Kidney epithelial cell (primary cell): ENCODE data around the gene EID2B. TPM values are rescaled to one million over a fixed set of nuclear protein-coding genes. Genes with fewer than 3 reads are reported as not detected.
A peak's percentile ranks its signal among the peaks of the same experiment; 100 is the strongest.

Experiments used
- DNase-seq: peaks from one replicate; pipeline ENCODE4 v3.0.0-alpha.2; 2010; ENCODE audit warnings: low read depth
- H3K27me3 ChIP-seq: 2 replicates; pipeline ENCODE4 v1.6.0; 2011; ENCODE audit warnings: low read length; ENCODE audit not compliant: control insufficient read depth, insufficient read depth
- H3K36me3 ChIP-seq: 2 replicates; pipeline ENCODE4 v1.5.1; 2011; ENCODE audit warnings: low read length; ENCODE audit not compliant: control insufficient read depth, insufficient read depth
- H3K4me3 ChIP-seq: 2 replicates; pipeline ENCODE4 v1.5.1; 2011; ENCODE audit warnings: low read depth, mild to moderate bottlenecking, control low read depth, low read length
- CTCF ChIP-seq: IDR thresholded peaks from 2 replicates; pipeline ENCODE4 v1.5.1; 2011; ENCODE audit warnings: mild to moderate bottlenecking, moderate library complexity, low read length, control low read depth, inconsistent platforms; ENCODE audit not compliant: insufficient read depth, poor library complexity, severe bottlenecking
- total RNA-seq: library from RNA; depleted of rRNA; stranded (reverse); fragments of >200 nt; gene quantifications from 2 replicates; pipeline ENCODE4 v1.2.3, GENCODE V29; 2015

Gene EID2B
- total RNA-seq, 1 donor from 2014 or later = 3.1 TPM

GRCh38 chr19:39489756-39490155, 42.9 kb downstream of the EID2B start:
- DNase-seq = no peak
- no peaks in the 10 kb centered on the region for H3K27me3 ChIP-seq
- no peak overlapping the region for H3K4me3 ChIP-seq
- TF ChIP-seq CTCF = no peak
- peaks cover 1% of the 10 kb centered on the region for H3K36me3 ChIP-seq

GRCh38 chr19:39483141-39483540, 49.5 kb downstream of the EID2B start:
- Histone ChIP-seq H3K4me3 (no peak overlapping the region), H3K36me3 (peaks cover 1% of the 10 kb centered on the region), H3K27me3 (no peaks in the 10 kb centered on the region)
- no peak for TF ChIP-seq CTCF
- DNase-seq = no peak

GRCh38 chr19:39481676-39482075, 51.0 kb downstream of the EID2B start:
- Histone ChIP-seq H3K36me3 (no peaks in the 10 kb centered on the region), H3K4me3 (peak overlapping the region; percentile 100), H3K27me3 (no peaks in the 10 kb centered on the region)
- no peak for TF ChIP-seq CTCF
- no peak for DNase-seq

- Histone ChIP-seq H3K27me3 (no peaks in the 10 kb centered on the region), H3K4me3 (peak overlapping the region; percentile 100), H3K36me3 (no peaks in the 10 kb centered on the region)
- DNase-seq = no peak
- TF ChIP-seq CTCF = no peak
Observed at GRCh38 chr19:39481229-39481545, 51.5 kb downstream of the EID2B start.

Other genes with a start within 250 kb of the EID2B start
- not detected in 2 replicates for gene IFNL1, start 236.4 kb downstream of the EID2B start, total RNA-seq
- 0.07 and 0.46 TPM in 2 replicates for gene LRFN1, start 212.0 kb downstream of the EID2B start, total RNA-seq
- not detected in 2 replicates for gene GMFG, start 196.8 kb downstream of the EID2B start, total RNA-seq
- 123 and 133 TPM in 2 replicates for gene SAMD4B, start 190.4 kb downstream of the EID2B start, total RNA-seq
- 37.8 and 44.6 TPM in 2 replicates for gene PAF1, start 141.7 kb downstream of the EID2B start, total RNA-seq
- gene MED29, start 141.5 kb downstream of the EID2B start, total RNA-seq = 22.8 and 28.6 TPM in 2 replicates
- 7.5 and 12.4 TPM in 2 replicates for gene ZFP36, start 126.0 kb downstream of the EID2B start, total RNA-seq
- 22.8 and 46.9 TPM in 2 replicates for gene PLEKHG2, start 120.2 kb downstream of the EID2B start, total RNA-seq
- 1,721 and 2,288 TPM in 2 replicates for gene RPS16, start 96.9 kb downstream of the EID2B start, total RNA-seq
- gene SUPT5H, start 87.3 kb downstream of the EID2B start, total RNA-seq = 106 and 121 TPM in 2 replicates
- gene TIMM50, start 52.0 kb downstream of the EID2B start, total RNA-seq = 89.0 and 94.3 TPM in 2 replicates
- 2.4 and 4.7 TPM in 2 replicates for gene DLL3, start 33.9 kb downstream of the EID2B start, total RNA-seq
- 0.27 and 0.42 TPM in 2 replicates for gene SELENOV, start 17.7 kb downstream of the EID2B start, total RNA-seq
- gene EID2, start 7.3 kb upstream of the EID2B start, total RNA-seq = 11.6 and 14.4 TPM in 2 replicates
- not detected in 2 replicates for gene LGALS13, start 69.7 kb upstream of the EID2B start, total RNA-seq
- gene LGALS16, start 123.1 kb upstream of the EID2B start, total RNA-seq = not detected in 2 replicates
- gene LGALS14, start 171.6 kb upstream of the EID2B start, total RNA-seq = not detected in 2 replicates
- gene CLC, start 205.2 kb upstream of the EID2B start, total RNA-seq = not detected in 2 replicates
- gene LEUTX, start 246.0 kb upstream of the EID2B start, total RNA-seq = not detected in 2 replicates